ENCODE data around the gene GALNT2.
A peak's percentile ranks its signal among the peaks of the same experiment; 100 is the strongest.

The GALNT2 gene

GRCh38 chr1:230070321-230071208 is 3.5 kb downstream of the GALNT2 start:
- TF ChIP-seq CTCF (IDR thresholded peaks at IDR 0.05; ENCODE audit: insufficient read depth, low read depth, low read length, missing control alignments): no peak

GRCh38 chr1:230071316-230071715 is 4.3 kb downstream of the GALNT2 start:
- no peak for TF ChIP-seq CTCF (IDR thresholded peaks at IDR 0.05; ENCODE audit: insufficient read depth, low read depth, low read length, missing control alignments)
- DNase-seq (ENCODE audit: low read depth): no peak
- no peak overlapping the region for H3K4me3 ChIP-seq (ENCODE audit: low read length)

More at GRCh38 chr1:230070321-230071208, 3.5 kb downstream of the GALNT2 start:
- H3K4me3 ChIP-seq (ENCODE audit: low read length): no peak overlapping the region
- no peak for DNase-seq (ENCODE audit: low read depth)

- TF ChIP-seq CTCF (IDR thresholded peaks at IDR 0.05; ENCODE audit: insufficient read depth, low read depth, low read length, missing control alignments): no peak
- DNase-seq (ENCODE audit: low read depth): no peak
- H3K4me3 ChIP-seq (ENCODE audit: low read length): no peak overlapping the region
Observed at GRCh38 chr1:230072296-230072695, 5.3 kb downstream of the GALNT2 start.

- no peak for TF ChIP-seq CTCF (IDR thresholded peaks at IDR 0.05; ENCODE audit: insufficient read depth, low read depth, low read length, missing control alignments)
- DNase-seq (ENCODE audit: low read depth): peak; percentile 34
Observed at GRCh38 chr1:230072866-230073265, 5.8 kb downstream of the GALNT2 start.

GRCh38 chr1:230073371-230074035 is 6.5 kb downstream of the GALNT2 start:
- peak; percentile 84 for DNase-seq (ENCODE audit: low read depth)
- TF ChIP-seq CTCF (IDR thresholded peaks at IDR 0.05; ENCODE audit: insufficient read depth, low read depth, low read length, missing control alignments): no peak
- no peak overlapping the region for H3K4me3 ChIP-seq (ENCODE audit: low read length)

More at GRCh38 chr1:230072866-230073265, 5.8 kb downstream of the GALNT2 start:
- H3K4me3 ChIP-seq (ENCODE audit: low read length): no peak overlapping the region

- no peak for TF ChIP-seq CTCF (IDR thresholded peaks at IDR 0.05; ENCODE audit: insufficient read depth, low read depth, low read length, missing control alignments)
- H3K4me3 ChIP-seq (ENCODE audit: low read length): no peak overlapping the region
- DNase-seq (ENCODE audit: low read depth): peak; percentile 14
Observed at GRCh38 chr1:230074270-230074669, 7.2 kb downstream of the GALNT2 start.

Measured in epithelial cell of esophagus (primary cell).